Panc1 (cell line): ENCODE results near the gene TRNAU1AP. TPM values are rescaled to one million over a fixed set of nuclear protein-coding genes. Genes with fewer than 3 reads are reported as not detected.
"Not testable (repeated sequence)": the region's sequence is repeated elsewhere in the genome, so short reads cannot be mapped to it uniquely, and the experiment has no call there.

Source experiments
- ATAC-seq: fragments of 200-7000 bp; cut with Tn5 transposase; 2 replicates; pipeline ENCODE4 v1.9.1; 2020; ENCODE audit warnings: mild to moderate bottlenecking, moderate library complexity
- BruUV-seq: library from RNA; stranded (reverse); fragments of 400-500 nt; replicated peaks from 2 replicates; lab custom pipeline; 2021; lab: Mats Ljungman, UMichigan
- CTCF ChIA-PET: fragments of 300-600 bp; sonication (Branson Sonifier 250); formaldehyde crosslinking; loops from one replicate; lab custom pipeline; 2022; ENCODE audit warnings: antibody characterized with exemption; lab: Charles Lee
- POLR2A ChIA-PET: fragments of 300-600 bp; sonication (Branson Sonifier 250); formaldehyde crosslinking; loops from one replicate; lab custom pipeline; 2022; ENCODE audit warnings: antibody characterized with exemption; lab: Charles Lee
- DNase-seq: peaks from one replicate; pipeline ENCODE4 v3.0.0-alpha.2; 2010; ENCODE audit warnings: low read depth, low spot score
- H3K27ac ChIP-seq: 2 replicates; pipeline ENCODE4 v1.5.1; 2011; ENCODE audit warnings: mild to moderate bottlenecking, low read length, inconsistent platforms
- H3K27me3 ChIP-seq: fragments of 200-500 bp; sonication (Bioruptor generic); 2 replicates; pipeline ENCODE4 v1.6.0; 2014; ENCODE audit warnings: low read length, inconsistent platforms; ENCODE audit not compliant: control insufficient read depth, insufficient read depth
- H3K36me3 ChIP-seq: fragments of 200-500 bp; sonication (Bioruptor generic); 2 replicates; pipeline ENCODE4 v1.5.1; 2014; ENCODE audit warnings: inconsistent platforms, mild to moderate bottlenecking, low read length, moderate library complexity; ENCODE audit not compliant: control insufficient read depth, insufficient read depth
- H3K4me1 ChIP-seq: 2 replicates; pipeline ENCODE4 v1.5.1; 2011; ENCODE audit warnings: inconsistent platforms, mild to moderate bottlenecking, low read length, moderate library complexity; ENCODE audit not compliant: control insufficient read depth, insufficient read depth
- H3K4me3 ChIP-seq, 2 experiments: 2 replicates each; pipeline ENCODE4 v1.5.1; 2011 to 2012; ENCODE audit warnings: low read depth in 2 of 2, low read length in 2 of 2, mild to moderate bottlenecking in 2 of 2, inconsistent platforms in 1 of 2, moderate library complexity in 1 of 2
- H3K9me3 ChIP-seq: fragments of 200-500 bp; sonication (Bioruptor generic); 2 replicates; pipeline ENCODE4 v1.5.1; 2014; ENCODE audit warnings: low read depth, mild to moderate bottlenecking, inconsistent platforms, low read length, moderate library complexity; ENCODE audit not compliant: control insufficient read depth, insufficient read depth
- CTCF ChIP-seq: fragments of 450-650 bp; IDR thresholded peaks from 2 replicates; pipeline ENCODE4 v1.5.1; 2017; ENCODE audit warnings: mild to moderate bottlenecking
- POLR2AphosphoS5 ChIP-seq: IDR thresholded peaks from 2 replicates; pipeline ENCODE4 v1.6.1; 2012; ENCODE audit warnings: mild to moderate bottlenecking, low read depth, low read length, moderate library complexity
- REST ChIP-seq, 2 experiments: IDR thresholded peaks; 2 replicates each; pipeline ENCODE4 v1.6.1; 2011 to 2012; ENCODE audit warnings: low read depth in 2 of 2, control low read depth in 1 of 2, low read length in 1 of 2, mild to moderate bottlenecking in 1 of 2, moderate library complexity in 1 of 2; ENCODE audit not compliant: insufficient read depth in 1 of 2
- SIN3A ChIP-seq: IDR thresholded peaks from 2 replicates; pipeline ENCODE4 v1.6.1; 2012; ENCODE audit warnings: low read depth, mild to moderate bottlenecking, low read length, moderate library complexity, borderline replicate concordance; ENCODE audit not compliant: insufficient read depth
- TCF7L2 ChIP-seq: IDR thresholded peaks from 2 replicates; pipeline ENCODE4 v1.6.1; 2011; ENCODE audit warnings: mild to moderate bottlenecking, low read depth, low read length, inconsistent platforms
- in situ Hi-C: cut with HindIII; loops from 2 replicates; pipeline ENCODE4 v1.10.0; 2016; ENCODE audit warnings: low sequenced_read_pairs, low pct_unique_long_range_greater_than_20kb
- intact Hi-C: fragments of 100-400 bp; cut with micrococcal nuclease; formaldehyde crosslinking; loops from one replicate; pipeline ENCODE4 v1.10.0; 2022; ENCODE audit not compliant: unreplicated experiment
- total RNA-seq: library from RNA; stranded (reverse); gene quantifications from one replicate; pipeline ENCODE4 v1.2.1, GENCODE V29; 2021; ENCODE audit not compliant: unreplicated experiment

TRNAU1AP gene
- total RNA-seq, 1 experiment from 2014 or later: 39.1 TPM

GRCh38 chr1:28594686-28595411 lies 42.0 kb downstream of the TRNAU1AP start:
- H3K27me3 ChIP-seq, H3K4me1 ChIP-seq, H3K9me3 ChIP-seq, H3K36me3 ChIP-seq, CTCF ChIA-PET, in situ Hi-C loops, DNase-seq, intact Hi-C loops, BruUV-seq, H3K27ac ChIP-seq, H3K4me3 ChIP-seq: not testable (repeated sequence)
- POLR2A ChIA-PET: interaction anchor here (0.5 kb wide), 1 partner anchor 86 kb away, joined by 4 read pairs; no protein-coding TSS in a partner anchor
- peak; percentile 23; the same call in 1 of the 2 replicates for ATAC-seq

GRCh38 chr1:28595412-28596191 lies 42.7 kb downstream of the TRNAU1AP start:
- TF ChIP-seq CTCF (no peak), POLR2AphosphoS5 (no peak), REST (IDR thresholded peaks at IDR 0.05; ENCODE audit: insufficient read depth in 1 of 2, low read depth in 2 of 2, low read length in 1 of 2) (no peak), SIN3A (no peak), TCF7L2 (no peak)
- Histone ChIP-seq H3K9me3 (no peaks in the 10 kb centered on the region), H3K27ac (no peak overlapping the region), H3K27me3 (no peaks in the 10 kb centered on the region), H3K36me3 (no peaks in the 10 kb centered on the region), H3K4me3 (no peak overlapping the region), H3K4me1 (no peaks in the 10 kb centered on the region; the same call in 1 of the 2 replicates)
- no TSS peak for BruUV-seq
- in situ Hi-C loops (no loop called here), intact Hi-C loops (no loop called here)
- POLR2A ChIA-PET: interaction anchor here (0.5 to 1.4 kb wide), 2 partner anchors 14 to 87 kb away, joined by 3 to 4 read pairs; no protein-coding TSS in a partner anchor
- no peak for ATAC-seq
- CTCF ChIA-PET: interaction anchor here (0.6 kb wide), 1 partner anchor 213 kb away, joined by 6 read pairs; no protein-coding TSS in a partner anchor
- DNase-seq: no peak

- in situ Hi-C loops, DNase-seq, intact Hi-C loops, H3K27me3 ChIP-seq, H3K36me3 ChIP-seq, H3K4me3 ChIP-seq, H3K27ac ChIP-seq, H3K4me1 ChIP-seq, H3K9me3 ChIP-seq, BruUV-seq, CTCF ChIA-PET, ATAC-seq: not testable (repeated sequence)
- POLR2A ChIA-PET: interaction anchor here (1.4 kb wide), 1 partner anchor 14 kb away, joined by 3 read pairs; no protein-coding TSS in a partner anchor
Observed at GRCh38 chr1:28596276-28596675, 43.4 kb downstream of the TRNAU1AP start.
